Cortex of kidney (tissue), 1 donor: ENCODE measurements around the gene VANGL1.

Experiments used
- DNase-seq: peaks from one replicate; lab custom pipeline; 2025; lab: John Stamatoyannopoulos, UW

Gene VANGL1

DNA sequence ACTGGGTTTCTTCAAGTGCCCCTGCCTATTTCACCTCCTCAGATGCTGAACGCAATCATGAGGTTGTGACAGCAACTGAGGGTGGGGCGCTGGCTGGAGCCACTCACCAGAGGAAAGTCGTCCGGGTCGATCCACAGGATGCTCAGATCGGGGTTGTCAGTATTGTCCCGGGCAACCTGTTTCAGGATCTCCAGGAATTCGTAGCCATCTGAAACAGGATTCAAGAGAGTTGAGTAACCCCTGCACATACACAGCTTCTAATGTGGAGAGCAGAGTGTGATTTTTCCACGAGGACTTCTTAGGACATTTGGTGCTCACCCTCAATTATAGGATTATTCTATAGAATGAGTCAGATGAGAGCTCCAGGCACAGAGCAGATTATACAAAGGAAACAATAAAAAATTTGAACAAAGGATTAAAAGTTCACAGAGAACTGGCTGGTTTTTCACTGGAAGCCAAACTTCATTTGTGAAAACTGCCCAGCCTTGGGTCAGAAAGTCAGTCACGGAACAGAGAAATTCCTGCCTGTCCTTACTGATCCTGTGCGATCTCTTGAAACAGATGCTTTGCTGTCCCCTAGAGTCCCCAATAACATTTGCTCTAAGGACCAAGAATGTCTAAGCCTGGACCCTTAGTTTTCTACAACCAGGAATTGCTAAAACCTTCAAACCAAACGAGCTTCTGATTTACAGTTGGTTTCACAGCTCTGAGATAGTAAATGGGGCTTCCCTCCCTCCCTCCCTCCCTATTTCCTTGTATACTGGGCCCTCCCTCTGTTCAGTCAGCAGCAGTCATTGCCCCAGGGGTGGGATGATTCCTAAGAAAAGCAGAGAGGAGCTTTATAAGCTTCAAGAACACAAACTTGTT is 63.5 kb downstream of the VANGL1 start:
- no peak for DNase-seq

DNA sequence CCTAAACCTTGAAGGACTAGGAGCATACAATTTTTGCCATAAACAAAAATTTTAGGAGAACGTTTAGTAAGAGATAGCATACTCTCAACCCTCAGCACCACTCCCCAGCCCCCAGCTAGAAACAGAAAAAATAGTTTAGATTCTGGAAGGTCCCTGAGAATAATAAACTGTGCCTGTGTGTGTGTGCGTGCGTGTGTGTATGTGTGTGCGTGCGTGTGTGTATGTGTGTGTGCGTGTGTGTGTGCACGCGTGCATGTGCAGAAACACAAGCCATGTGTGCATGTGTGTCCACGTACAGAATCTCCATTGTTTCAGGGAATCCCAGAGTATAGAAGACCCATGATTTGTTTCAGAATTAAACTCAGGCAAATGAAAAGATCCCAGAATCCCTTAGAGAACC is 64.2 kb downstream of the VANGL1 start:
- DNase-seq: no peak

DNA sequence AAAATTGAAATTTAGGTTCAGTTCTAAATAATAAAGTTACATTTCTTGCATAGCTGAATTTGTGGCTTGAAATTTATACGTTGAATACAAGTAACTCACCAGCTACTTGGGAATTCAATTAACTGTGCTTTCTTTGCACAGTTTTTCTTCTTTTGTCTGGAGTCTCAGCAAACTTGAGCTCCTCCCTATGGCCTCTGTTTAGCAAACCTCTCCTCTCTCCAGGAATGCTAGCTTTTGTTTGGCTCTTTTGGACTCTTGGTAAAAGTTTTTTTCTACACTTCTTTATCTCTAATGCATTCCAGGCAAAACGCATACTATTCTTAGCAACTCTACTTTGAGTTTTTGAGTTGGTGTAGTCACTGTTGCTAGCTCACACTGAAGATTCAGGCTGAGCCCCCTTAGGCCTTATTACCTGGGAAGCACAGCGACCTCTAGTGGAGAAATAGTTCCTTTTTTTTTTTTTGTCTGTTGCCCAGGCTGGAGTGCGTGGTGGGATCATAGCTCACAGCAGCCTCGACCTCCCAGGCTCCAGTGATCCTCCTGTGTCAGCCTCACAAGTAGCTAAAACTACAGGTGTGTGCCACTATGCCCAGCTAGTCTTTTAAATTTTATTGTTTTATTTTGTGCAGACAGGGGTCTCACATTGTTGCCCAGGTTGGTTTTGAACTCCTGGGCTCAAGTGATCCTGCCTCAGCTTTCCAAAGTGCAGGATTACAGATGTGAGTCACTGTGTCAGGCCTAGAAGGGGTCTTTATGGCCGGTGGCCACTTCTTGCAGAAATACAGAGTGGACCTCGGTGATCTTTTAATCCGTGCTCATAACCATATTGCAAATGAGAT is 65.0 kb downstream of the VANGL1 start:
- DNase-seq: no peak

DNA sequence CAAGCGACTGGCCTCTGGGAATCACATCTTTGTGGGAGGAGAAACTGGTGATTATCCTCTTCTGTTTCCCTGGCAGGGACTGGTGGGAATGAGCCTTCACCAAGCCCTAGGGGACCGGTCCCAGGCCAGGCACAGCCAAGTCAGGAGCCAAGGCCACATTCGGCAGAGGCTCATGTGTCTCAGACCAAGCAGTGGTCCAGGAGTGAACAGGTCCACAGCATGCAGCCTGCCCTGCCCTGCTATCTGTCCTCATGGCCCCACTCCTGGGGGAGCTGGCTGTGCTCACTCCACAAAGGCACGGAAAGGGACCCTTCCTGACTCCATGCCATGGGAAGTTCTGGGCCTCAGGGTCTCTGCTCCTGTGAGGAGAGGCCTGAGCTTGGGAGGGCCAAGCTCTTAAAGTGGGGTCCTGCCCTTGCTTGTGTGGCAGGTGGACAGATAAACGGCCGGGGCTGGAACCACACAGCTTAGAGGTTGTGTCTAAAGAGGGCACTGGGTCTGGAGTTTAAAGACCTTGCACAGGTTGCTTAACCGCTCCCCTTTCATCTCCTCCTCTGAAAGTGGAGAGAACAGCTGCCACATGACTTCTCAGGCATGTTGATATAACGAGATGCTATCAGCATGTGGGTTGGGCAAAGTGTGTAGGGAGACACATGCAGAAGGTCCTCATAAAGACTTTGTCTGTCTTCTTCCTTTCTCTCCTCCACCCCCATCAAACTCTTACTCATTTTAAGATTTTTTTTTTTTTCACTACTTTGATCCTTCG is 69.3 kb downstream of the VANGL1 start:
- DNase-seq: no peak

DNA sequence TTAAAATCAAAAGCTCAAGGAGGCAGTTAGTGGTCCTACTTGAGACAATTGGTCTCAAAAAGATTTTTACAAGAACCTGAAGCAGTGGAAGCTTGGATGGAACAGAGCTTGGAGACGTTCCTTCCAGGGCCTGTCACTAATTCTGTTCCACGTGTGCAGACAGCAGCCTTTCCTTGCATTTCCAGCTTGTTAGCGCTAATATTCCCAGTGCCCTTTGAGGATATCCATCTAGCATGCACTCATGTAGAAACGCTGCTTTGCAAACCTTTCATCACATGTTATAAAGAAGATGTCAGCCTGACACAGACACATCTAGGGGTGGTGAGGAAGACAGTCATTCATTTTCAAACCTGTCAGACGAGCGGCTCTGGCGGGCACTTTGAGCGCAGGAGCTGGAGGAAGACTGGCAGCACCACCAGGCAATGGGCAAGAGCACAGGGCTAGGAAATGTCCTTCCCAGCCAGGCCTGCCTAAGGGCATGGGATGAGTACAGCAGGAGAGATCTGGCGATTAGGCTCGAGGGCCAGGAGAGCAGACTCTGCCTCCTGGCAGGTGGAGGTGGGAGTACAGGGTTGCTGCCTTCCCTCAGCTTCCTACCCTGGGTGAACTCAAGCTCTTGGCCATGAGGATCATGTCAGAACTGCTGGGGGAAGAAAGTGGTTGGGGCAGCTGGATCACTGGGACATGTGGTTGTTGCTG is 71.3 kb downstream of the VANGL1 start:
- no peak for DNase-seq

- DNase-seq: no peak
Observed at GRCh38 chr1:115713906-115714305, 72.1 kb downstream of the VANGL1 start.

- DNase-seq: no peak
Observed at GRCh38 chr1:115714572-115715141, 72.9 kb downstream of the VANGL1 start.

- no peak for DNase-seq
Observed at GRCh38 chr1:115717541-115717940, 75.8 kb downstream of the VANGL1 start.

GRCh38 chr1:115718011-115718754 is 76.4 kb downstream of the VANGL1 start:
- no peak for DNase-seq

GRCh38 chr1:115719285-115719684 is 77.5 kb downstream of the VANGL1 start:
- DNase-seq: no peak

- DNase-seq: no peak
Observed at GRCh38 chr1:115722221-115722620, 80.5 kb downstream of the VANGL1 start.

DNA sequence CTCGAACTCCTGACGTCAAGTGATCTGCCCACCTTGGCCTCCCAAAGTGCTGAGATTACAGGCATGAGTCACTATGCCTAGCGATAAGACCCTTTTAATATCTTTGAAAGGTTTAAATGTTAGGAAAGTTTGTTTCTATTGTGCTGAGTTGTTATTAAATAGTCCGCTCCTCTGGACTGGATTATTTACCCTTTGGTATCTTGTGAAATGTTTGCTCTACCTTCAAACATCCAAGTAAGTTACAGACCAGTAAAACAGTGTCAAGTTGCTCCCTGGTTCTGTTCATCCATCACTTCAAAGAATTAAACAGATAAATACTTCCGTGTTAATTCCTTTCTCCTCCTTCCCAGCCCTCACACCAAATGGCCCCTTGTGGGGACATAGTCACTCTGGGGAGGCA is 82.0 kb downstream of the VANGL1 start:
- no peak for DNase-seq

GRCh38 chr1:115725600-115725999 is 83.8 kb downstream of the VANGL1 start:
- no peak for DNase-seq

- DNase-seq: no peak
Observed at GRCh38 chr1:115726161-115726560, 84.4 kb downstream of the VANGL1 start.

DNA sequence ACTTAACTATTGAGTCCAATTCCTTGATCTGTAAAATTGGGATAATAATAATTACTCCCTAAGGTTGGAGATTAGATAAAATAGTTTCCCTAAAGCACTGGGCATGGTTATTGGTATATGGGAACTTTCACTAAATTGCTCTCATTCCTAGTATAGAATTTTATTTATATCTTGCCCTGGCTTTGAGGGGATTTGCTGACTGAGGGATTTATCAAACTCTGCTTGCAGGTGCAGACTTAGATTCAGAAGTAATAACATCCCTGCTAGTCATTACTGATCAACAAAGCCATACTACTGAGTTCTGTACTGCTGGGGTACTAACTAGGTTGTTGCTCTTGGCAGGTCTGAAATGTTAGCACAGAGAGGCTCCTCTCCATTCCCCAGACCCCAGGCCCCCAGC is 84.8 kb downstream of the VANGL1 start:
- no peak for DNase-seq

GRCh38 chr1:115727706-115728249 is 86.0 kb downstream of the VANGL1 start:
- no peak for DNase-seq

GRCh38 chr1:115728341-115728740 is 86.6 kb downstream of the VANGL1 start:
- no peak for DNase-seq

- DNase-seq: no peak
Observed at GRCh38 chr1:115729756-115730155, 88.0 kb downstream of the VANGL1 start.

- DNase-seq: no peak
Observed at GRCh38 chr1:115732316-115732715, 90.5 kb downstream of the VANGL1 start.

DNA sequence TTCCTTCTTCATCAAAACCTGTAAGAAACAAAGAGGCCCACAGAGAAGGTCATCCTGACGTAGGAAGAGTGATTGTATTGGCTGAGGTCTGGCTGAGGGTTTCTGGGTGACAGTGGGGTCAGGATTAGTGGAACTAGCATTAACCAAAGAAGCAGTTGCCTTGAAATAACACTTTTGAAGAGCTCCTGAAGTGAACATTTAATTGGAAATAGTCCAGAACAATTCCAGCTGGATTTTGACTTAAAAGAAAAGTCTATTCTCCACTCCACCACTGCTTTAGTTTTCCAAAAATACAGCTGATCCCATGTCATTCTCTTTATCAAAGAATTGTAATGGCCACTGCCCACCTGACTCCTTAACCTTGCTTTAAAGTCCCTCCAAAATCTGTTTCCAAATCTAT is 99.0 kb downstream of the VANGL1 start:
- no peak for DNase-seq
